B cell (primary cell): ENCODE measurements around the gene CHCHD3.

Source experiments
- EZH2 ChIP-seq: IDR thresholded peaks from 2 replicates; pipeline ENCODE4 v1.6.1; 2012; ENCODE audit warnings: borderline replicate concordance, low read depth, mild to moderate bottlenecking, moderate library complexity, low read length; ENCODE audit not compliant: insufficient read depth, poor library complexity, severe bottlenecking
- TF ChIP-seq, protein P1 (sequence below): fragments of 200-600 bp; IDR thresholded peaks from one replicate; pipeline ENCODE4 v1.8.0; 2022; ENCODE audit warnings: antibody characterized with exemption, mild to moderate bottlenecking

DNA sequence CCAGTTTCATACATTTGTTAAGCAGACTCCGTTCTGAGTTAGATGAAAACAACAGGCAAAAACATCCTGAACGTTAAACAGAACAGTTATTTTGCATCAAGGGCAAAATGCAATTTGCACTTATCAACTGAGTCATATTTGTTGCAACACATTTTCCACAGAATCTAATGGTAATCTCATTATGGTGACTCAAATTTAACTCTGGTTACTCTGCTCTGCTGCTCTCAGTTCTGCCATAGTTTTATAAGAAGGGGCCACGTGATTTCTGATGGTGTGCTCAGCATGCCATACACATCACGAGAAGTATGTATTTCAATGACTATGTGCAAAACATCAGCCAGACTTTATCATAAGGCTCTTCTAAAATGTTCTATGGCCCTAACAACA is 148.8 kb downstream of the CHCHD3 start:
- TF ChIP-seq, protein P1, sequence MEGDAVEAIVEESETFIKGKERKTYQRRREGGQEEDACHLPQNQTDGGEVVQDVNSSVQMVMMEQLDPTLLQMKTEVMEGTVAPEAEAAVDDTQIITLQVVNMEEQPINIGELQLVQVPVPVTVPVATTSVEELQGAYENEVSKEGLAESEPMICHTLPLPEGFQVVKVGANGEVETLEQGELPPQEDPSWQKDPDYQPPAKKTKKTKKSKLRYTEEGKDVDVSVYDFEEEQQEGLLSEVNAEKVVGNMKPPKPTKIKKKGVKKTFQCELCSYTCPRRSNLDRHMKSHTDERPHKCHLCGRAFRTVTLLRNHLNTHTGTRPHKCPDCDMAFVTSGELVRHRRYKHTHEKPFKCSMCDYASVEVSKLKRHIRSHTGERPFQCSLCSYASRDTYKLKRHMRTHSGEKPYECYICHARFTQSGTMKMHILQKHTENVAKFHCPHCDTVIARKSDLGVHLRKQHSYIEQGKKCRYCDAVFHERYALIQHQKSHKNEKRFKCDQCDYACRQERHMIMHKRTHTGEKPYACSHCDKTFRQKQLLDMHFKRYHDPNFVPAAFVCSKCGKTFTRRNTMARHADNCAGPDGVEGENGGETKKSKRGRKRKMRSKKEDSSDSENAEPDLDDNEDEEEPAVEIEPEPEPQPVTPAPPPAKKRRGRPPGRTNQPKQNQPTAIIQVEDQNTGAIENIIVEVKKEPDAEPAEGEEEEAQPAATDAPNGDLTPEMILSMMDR: no peak
- no peak for TF ChIP-seq EZH2
